Activated CD8-positive, alpha-beta memory T cell treated with anti-CD3 and anti-CD28 coated beads, Interleukin-2, amount 50 U/mL, for 24 hours (primary cell): Measurements from ENCODE around the gene HOXD1.

Experiments used
- DNase-seq: peaks from one replicate; pipeline ENCODE4 v3.0.0-alpha.2; 2020; ENCODE audit errors: extremely low read depth

The HOXD1 gene

DNA sequence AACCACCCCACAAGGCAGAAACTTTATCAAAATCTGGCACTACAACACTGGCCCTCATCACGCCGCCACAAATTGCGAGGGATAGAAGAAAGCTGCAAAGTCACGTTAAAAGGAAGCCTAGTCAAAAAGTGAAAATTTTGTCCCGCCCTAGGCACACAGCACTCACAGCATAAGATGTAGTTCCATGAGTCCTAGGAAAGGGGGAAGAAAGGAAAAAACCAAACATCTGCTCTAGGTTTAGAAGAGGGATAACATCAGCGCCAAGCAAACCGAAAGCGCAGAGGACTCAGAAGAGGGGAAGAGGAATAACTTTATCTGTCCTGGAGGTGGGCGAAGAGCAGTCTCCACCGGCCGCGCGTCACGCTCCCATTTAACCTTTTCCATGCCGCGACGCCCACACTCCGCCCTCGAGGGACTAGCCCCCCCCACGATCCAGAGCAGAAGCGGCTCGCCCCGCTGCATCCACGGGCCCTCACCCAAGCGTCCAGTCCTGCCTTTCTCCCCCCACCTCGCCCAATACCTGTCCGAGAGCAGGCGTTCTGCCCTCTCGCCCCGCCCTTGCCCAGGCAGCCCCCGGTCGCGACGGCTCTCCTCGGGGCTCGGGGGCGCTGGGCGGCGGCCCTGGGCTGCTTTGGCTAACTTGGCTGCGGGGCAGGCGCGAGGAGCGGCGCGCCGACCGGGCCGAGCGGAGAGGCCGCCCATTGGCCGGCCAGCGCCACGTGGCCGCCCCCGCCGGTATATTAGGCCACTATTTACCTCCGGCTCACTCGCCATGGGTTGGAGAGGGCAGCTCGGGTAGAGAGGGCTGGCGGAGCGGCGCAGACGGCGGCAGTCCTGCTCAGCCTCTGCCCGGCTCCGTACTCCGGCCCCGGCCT lies at the start of gene HOXD1:
Gene HOXD1 (plus strand): TSS at position 770 of the 875 bp plus-strand sequence. CDS start 134 bp downstream, outside the sequence.
- DNase-seq = no peak

DNA sequence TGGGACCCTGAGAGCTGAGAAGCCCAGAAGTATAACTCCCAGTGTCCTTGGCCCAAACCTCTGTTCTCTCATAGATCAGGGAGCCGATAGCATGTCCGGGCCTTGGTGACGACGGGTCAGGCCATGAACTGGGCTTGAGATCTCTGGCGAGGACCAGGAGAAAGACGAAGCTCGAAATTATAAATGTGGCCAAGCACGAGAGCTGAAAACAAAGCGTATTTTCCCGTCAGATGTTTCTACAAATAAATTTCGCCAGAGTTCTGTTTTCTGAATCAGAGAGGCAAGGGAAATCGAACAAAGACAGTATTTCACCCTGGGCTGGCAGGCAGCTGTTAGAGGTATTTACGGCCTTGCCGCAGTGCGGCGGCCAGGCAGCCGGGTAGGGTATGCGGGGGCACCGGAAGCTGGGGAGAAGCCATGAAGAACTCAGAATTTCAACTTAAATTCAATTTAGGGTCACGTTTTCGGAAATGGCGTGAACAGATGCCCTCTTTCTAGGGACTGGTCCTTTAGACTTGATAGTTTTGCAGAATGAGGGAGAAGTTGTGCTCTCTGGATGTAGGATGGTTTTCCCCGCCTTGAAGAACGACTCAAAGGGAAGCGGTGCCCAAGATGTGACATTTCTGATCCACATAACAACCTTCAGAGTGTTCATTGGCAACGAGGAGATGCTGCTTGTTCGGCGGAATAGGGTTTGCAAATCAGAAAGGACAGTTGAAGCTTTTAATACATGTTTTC lies 49.4 kb upstream of the HOXD1 start:
- no peak for DNase-seq

DNA sequence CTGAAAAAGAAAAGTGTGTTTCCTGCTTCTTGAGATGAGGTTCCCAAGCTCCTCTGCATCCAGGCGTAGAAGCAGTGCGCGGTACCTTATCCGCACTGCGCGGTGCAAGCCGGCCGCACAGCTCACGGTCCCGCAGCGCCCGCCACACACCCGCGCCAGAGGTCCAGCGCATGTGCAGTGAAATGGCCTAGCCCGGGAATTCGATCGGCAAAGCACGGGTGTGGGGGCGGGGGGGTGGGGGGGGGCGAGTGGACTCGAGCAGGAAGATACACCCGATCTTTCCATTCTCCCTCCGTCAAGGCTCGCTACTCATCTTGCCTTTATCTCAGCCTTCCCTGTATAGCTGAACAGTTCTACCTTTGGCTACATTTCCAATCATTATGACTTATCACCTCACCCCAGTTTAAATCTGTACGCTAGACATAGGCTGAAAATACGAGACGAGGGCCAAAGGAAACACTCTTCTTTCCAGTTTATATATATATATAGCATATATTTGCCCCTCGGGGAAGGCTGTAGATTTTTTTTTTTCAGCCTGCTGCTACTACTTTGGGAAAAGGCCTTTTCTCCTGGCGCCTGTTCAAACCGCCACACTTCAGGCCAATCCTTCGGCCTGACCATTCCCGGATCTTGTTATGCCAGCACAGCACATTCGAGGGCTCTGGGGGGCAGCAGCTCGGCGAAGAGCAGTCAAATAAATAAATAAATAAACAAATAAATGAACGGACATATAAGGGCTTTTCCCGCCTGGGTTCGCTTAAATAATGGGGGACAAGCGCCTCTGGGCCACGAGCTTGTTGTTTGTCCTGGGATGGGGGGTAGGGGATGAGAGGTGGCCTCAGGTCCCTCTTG lies 48.6 kb upstream of the HOXD1 start:
- no peak for DNase-seq

DNA sequence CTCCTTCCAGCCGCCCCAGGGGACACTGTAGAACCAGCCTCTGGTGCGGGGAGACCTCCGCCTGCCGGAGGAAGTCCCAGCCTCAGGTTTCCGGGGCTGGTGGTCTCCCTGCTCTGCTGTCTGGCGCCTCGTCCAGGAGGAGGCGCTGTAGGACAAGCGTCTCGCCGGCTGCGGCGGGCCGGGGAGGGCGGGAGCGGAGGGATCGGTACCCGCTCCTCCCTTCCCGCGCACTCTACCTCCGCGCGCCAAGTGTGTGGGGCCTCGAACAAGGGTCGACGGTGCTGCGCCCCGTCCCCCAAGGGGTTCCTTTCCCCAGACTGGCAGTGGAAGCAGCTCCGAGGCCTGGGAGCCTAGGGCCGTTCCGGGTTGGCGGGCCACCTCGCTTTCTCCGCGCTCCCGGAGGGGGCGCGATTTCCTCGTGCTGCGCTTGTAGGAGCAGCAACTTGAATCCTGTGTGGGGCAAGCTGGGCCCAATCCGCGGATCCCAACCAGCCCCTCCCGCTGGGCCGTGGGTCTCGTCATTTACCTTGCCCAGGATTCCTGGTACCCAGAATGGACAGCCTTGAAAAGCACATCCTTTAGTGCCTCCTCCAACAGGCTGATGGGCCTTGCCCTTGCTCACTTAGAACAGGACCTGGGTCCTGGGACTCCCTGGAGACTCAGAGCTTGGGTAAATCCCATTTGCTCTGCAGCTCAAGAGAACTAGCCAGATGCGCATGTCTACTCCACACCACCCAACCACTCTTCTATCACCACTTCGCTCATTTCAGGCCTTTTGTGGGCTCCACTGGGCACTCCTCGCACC lies 47.8 kb upstream of the HOXD1 start:
- no peak for DNase-seq

DNA sequence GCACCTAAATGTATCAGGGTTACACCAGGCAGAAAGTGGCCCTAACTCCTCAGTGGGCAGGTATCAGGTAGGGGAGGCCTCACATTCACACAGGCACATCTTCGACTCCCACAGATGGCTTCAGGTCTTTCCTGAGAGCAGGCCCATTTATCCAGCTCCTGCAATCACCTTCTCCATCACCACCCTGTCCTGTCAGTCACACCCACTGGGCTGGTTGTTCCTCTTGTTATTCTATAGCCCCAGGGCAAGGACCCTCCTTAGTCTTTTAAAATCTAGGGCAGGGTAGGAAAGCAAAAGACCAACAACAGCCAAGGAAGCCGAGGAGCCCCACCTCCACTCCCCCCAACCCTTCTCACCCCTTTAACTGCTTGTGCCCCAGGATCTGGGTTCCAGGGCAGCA lies 46.2 kb upstream of the HOXD1 start:
- DNase-seq = no peak

DNA sequence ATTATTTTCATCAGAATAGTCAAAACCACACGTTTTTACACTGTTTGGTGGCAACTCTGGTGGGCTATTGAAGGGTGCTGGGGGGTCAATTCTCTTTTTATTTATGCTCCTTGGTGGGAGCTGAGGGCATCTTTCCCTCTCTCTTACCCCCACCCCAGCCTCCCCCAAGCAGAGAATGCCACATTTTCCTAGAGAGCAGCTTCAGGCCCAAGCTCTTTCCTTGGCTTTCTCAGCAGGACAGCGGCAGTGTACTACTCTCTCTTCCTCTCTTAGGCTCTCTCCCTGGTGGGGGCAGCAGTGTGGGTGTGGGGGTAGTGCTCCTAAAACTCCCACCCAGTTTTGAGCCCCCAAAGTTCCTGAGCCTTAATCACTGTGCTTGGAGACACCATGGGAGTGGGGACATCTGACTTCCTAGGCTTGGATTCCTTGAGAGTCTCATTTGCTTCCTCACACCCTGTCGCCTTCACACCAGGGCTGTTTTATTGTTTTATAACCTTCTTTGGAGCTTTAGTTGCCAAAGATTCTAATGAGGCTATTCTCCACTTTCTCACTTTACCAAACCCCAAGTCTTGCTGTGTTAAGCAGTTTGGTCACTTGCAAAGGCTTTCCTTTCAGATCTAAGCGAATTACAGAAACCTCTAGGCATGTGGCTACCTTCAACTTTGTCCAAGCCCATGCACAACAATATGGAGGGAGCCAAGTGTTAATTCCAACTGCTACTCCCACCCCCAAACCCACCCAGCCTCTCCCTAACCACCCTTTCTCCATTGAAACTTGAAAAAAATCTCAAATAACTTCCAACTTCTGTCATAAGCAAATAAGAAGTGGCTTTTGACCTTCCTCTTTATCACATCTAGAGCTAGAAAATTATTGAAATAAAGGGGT lies 43.1 kb upstream of the HOXD1 start:
- DNase-seq = no peak

DNA sequence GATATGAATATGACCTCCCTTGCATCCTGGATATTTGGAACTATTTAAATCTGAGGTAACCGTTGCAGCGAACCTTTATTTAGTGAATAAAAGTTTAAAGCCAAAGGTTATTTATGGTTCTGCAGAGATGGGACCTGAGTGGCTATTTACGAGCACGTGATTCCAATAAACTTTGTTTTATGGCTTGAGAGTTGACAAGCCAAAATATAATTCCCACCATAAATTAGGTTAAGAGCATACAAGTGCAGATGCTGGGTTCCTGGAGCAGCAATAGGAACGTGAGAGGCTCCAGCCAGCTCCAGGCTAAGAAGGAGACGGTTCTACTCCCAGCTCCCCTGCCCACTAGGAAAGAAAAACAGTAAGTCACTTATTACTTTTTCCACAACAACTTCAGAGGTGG lies 42.4 kb upstream of the HOXD1 start:
- no peak for DNase-seq

DNA sequence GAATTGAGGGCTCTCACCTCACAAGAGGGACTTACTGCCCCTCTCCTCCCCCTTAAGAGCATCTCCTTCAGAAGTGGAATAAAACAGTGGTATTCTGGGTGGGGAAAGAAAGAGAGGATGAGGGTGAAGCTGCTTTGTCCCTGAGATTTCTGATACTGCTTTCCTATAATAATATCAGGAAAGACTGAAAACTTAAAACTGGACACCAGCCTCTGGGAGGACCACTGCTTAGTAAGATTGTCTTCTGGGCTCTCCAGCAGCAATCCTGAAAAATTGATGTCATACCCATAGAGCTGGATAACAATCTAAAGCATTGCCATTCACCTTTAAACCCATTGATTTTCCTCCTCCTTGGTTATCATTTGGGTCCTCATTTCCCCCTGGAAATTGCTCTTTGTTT lies 41.8 kb upstream of the HOXD1 start:
- no peak for DNase-seq

DNA sequence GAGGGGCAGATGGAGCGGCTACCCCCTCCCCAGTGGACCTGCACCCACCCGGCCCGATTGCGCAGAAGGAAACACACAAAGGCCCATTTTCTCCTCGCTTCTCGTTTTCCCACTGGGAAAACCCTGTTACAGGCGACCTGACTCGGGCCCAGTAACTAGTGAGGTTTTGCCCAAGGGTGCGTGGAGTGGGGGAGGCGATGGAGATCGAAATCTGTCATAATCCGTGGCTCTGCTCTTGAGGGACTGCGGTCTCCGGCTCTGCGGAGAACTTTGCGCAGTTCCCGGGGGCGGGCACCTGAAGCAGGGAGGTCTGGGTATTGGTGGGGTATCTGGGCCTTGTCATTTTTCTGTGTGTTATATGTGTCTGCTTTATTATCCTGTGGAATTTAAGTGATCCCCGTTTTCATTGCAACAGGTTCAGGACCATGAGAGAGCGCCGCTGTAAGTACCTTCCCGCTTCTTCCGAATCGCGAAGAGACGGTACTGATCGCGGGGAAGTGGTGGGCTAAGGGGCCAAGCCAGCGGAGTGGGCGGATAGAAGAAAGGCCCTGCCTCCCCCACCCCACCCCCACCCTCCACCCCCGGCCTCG lies 41.2 kb upstream of the HOXD1 start:
- DNase-seq = no peak

DNA sequence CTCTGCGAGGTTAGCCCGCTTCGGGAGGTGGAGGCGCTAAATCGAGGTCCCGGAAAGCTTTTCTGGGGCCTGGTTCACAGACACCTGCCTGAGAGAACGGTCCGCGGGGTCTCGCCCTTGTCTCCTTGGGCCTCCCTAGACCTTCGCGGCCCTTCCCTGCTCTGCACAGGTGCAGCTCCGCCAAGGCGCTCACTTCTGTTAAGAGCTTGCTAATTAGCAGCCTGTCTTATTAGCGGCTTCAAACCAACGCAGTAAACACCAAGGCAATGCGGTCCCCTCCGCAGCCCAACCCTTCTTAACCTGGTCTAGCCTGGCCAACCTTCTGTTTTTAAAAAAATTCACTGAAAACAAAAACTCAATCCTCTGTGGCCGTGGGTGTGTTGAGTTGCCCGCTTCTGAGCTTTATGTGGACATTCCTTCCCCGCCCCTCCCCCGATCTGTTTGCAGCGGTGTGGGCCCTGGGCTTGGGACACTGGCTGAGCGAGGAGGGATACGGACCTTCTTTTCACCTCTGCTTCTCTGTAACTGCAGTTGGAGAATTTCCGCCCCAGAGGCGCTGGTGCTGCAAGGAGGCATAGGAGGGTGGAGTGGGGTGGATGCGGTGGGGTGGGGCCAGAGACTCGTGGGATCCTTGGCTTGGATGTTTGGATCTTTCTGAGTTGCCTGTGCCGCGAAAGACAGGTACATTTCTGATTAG lies 40.5 kb upstream of the HOXD1 start:
- DNase-seq = no peak

DNA sequence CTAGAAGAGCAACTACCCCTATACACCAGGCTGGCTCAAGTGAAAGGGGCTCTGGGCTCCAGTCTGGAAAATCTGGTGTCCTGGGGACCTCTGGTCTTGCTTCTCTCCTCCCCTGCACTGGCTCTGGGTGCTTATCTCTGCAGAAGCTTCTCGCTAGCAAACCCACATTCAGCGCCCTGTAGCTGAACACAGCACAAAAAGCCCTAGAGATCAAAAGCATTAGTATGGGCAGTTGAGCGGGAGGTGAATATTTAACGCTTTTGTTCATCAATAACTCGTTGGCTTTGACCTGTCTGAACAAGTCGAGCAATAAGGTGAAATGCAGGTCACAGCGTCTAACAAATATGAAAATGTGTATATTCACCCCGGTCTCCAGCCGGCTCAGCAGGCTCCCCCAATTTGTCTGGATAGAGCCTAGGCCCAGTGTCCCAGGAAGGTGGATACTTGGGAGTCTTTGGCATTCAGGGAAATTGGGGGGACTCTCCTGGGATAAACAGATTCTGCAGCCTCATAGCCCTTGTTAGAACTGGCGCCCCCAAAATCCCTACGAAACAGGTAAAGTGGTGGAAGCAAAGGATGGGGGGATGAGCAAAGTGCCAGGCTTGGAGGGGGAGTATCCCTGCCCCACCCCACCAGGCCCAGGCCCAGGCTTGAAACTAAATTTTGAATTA lies 39.6 kb upstream of the HOXD1 start:
- no peak for DNase-seq

DNA sequence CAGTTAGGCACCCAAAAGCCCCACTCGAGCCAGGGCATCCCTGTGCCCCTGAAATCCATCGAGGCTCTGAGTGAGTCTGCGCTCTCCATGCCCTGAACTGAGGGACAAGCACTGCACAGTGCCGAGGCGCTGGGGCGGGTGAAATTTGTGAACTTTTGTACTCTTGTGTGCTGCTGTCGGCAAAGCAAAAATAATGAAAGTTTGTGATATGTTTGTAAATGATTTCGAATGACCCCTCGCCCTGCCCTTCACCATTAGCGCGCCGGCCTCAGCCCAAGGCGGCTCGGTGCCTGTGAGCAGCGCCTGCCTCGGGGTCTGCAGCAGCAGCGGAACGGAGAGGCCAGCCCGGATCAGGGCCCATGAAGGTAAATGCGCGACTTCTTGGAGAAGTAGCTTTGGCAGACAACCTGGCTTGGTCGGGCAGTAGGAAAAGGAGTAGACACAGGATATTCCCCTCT lies 39.0 kb upstream of the HOXD1 start:
- DNase-seq = no peak

DNA sequence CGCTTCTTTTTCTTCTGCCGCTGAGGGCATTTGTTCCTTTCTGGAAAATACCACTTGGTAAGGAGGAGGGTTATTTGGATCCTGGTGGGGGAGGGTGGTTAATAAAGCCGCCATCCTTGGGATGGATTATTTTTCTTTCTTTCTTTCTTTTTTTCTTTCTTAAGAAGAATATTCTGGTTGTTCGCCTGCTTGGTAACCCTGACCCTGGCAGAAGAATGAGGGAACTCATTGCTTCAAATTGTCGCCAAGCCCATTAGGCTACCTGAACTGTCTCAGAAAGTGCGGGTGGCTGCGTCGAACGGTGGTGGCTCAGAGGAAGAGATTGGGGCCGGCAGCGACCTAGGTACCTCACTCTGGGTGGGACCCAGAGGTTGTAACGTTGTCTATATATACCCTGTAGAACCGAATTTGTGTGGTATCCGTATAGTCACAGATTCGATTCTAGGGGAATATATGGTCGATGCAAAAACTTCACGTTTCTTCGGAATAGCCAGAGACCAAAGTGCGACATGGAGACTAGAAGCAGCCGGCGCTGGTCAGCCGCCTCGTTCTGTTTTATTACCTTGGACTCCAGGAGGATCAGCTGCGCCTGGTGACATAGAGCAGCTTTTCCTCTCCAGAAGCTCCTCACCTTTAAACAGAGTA lies 38.4 kb upstream of the HOXD1 start:
- no peak for DNase-seq

DNA sequence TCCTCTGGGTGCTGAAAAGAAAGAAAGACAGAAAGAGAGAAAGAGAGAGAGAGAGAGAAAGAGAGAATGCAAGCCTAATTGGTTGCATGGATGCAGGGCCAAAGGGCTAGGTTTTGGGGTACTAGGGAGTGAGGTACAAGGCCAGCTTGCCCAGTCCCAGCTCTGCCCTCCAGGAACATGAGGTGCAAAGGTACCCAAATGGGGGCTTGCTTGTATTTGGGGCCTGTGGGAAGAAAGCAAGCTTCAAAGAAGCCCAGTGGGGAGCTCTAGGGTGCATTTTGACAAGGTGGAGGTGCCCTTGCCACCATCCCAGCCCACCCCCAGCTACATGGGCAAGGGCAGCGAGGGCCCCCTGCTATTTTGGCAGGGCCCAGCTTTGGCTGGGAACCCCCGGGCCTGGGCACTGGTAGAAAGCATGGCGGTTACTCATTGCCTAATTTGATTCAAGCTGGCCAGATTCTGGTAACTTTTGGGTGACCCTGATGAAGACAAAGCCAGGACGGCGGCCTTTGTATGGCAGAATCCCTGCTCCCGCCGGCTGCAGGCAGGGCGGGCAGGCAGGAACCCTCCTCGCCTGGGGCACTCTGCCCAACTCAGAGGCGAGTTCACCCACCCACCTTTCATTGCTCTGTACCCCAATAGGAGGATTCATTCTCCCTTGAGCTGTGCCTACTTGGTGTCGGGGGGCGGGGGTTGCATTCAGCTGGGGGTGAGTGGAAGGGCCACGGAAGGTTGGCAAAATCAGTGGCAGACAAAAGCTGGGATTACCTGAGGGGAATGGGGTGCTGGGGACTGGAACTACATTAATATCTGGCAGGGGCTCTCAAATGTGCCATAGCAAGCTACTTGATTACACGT lies 37.7 kb upstream of the HOXD1 start:
- no peak for DNase-seq

DNA sequence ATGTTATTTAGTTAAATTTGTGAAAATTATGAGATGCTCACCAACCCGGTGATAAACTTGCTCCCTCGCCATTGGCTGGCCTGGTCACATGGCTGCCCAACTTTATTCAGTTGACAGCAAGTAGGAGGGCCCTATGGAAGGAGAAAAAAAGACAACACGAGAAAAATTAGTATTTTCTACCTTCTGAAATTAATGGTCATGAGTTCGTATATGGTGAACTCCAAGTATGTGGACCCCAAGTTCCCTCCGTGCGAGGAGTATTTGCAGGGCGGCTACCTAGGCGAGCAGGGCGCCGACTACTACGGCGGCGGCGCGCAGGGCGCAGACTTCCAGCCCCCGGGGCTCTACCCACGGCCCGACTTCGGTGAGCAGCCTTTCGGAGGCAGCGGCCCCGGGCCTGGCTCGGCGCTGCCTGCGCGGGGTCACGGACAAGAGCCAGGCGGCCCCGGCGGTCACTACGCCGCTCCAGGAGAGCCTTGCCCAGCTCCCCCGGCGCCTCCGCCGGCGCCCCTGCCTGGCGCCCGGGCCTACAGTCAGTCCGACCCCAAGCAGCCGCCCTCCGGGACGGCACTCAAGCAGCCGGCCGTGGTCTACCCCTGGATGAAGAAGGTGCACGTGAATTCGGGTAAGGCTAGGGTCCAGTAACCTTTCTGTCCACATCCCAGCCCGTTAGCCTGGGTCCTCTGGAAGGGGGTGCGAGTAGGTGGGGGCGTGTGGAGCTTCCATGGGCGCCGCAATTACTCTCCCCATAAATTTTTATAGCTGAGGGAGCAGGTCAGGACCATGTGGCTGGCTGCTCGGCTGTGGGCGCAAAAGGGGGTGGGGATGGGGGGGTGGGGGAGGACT lies 36.8 kb upstream of the HOXD1 start, which contains the start of gene HOXD4:
Gene HOXD4 (plus strand): TSS at position 109 of the 846 bp plus-strand sequence. CDS start 84 bp downstream, at position 193.
- no peak for DNase-seq
